ENCODE measurements around the gene SDHC.
"Not testable (repeated sequence)": the region's sequence is repeated elsewhere in the genome, so short reads cannot be mapped to it uniquely, and the experiment has no call there.

Gene SDHC

GRCh38 chr1:161390559-161390858 is 76.3 kb downstream of the SDHC start (continued):
- TF ChIP-seq ZNF223 (tag by site-specific recombination; IDR thresholded peaks at IDR 0.05) (no peak), PRDM10 (tag by site-specific recombination; IDR thresholded peaks at IDR 0.05) (0 out of 2 replicates have a peak, but pooled peaks have one; percentile 34), GLIS1 (tag by site-specific recombination; IDR thresholded peaks at IDR 0.05) (no peak), ZNF747 (tag by site-specific recombination; IDR thresholded peaks at IDR 0.05) (no peak), ZBTB17 (tag by site-specific recombination; IDR thresholded peaks at IDR 0.05) (0 out of 2 replicates have a peak, but pooled peaks have one; percentile 40), HIC1 (tag by site-specific recombination; IDR thresholded peaks at IDR 0.05) (no peak)

GRCh38 chr1:161391136-161391535 is 77.0 kb downstream of the SDHC start:
- H3K4me3 ChIP-seq (ENCODE audit: low read depth, low read length); H3K36me3 ChIP-seq (ENCODE audit: control insufficient read depth in 2 of 2, insufficient read depth in 1 of 2, low read length in 2 of 2); H3K4me1 ChIP-seq (ENCODE audit: control insufficient read depth, insufficient read depth, low read length); H3K27ac ChIP-seq (ENCODE audit: extremely low read depth, low read depth, low read length); POLR2A ChIA-PET; H3K9me3 ChIP-seq (ENCODE audit: control insufficient read depth, insufficient read depth, low read depth, low read length): not testable (repeated sequence)
- CTCF ChIA-PET: interaction anchor here (0.7 to 1.5 kb wide), 6 partner anchors 9 to 1351 kb away, joined by 3 to 11 read pairs (median 4); partner anchors contain the start of gene TOMM40L

- Histone ChIP-seq H3K4me3 (ENCODE audit: low read depth, low read length) (no peak overlapping the region), H3K9me3 (ENCODE audit: control insufficient read depth, insufficient read depth, low read depth, low read length) (no peaks in the 10 kb centered on the region), H3K36me3 (ENCODE audit: control insufficient read depth in 2 of 2, insufficient read depth in 1 of 2, low read length in 2 of 2) (no peaks in the 10 kb centered on the region; a peak in 1 of 3 replicates), H3K27ac (ENCODE audit: extremely low read depth, low read depth, low read length) (no peak overlapping the region), H3K4me1 (ENCODE audit: control insufficient read depth, insufficient read depth, low read length) (no peaks in the 10 kb centered on the region; the same call in 1 of the 2 replicates)
- CTCF ChIA-PET: interaction anchor here (0.7 to 1.5 kb wide), 6 partner anchors 9 to 1352 kb away, joined by 3 to 11 read pairs (median 4); partner anchors contain the start of gene TOMM40L
- POLR2A ChIA-PET: interaction anchor here (0.7 kb wide), 1 partner anchor 1136 kb away, joined by 5 read pairs; no protein-coding TSS in a partner anchor
- TF ChIP-seq ZNF174 (tag by site-specific recombination; IDR thresholded peaks at IDR 0.05) (no peak), SCRT2 (tag by site-specific recombination; IDR thresholded peaks at IDR 0.05) (no peak), ZNF658 (tag by site-specific recombination; IDR thresholded peaks at IDR 0.05) (no peak), ZNF121 (tag by site-specific recombination; IDR thresholded peaks at IDR 0.05) (peak; percentile 51; the same call in 1 of the 2 replicates), ZNF114 (tag by site-specific recombination; IDR thresholded peaks at IDR 0.05) (no peak), ZSCAN16 (tag by site-specific recombination; IDR thresholded peaks at IDR 0.05) (no peak), GLIS1 (tag by site-specific recombination; IDR thresholded peaks at IDR 0.05) (no peak), SP3 (tag by site-specific recombination; IDR thresholded peaks at IDR 0.05) (no peak)
Observed at GRCh38 chr1:161391611-161392010, 77.4 kb downstream of the SDHC start.

GRCh38 chr1:161393151-161393550 is 79.0 kb downstream of the SDHC start:
- CTCF ChIA-PET: interaction anchor here (0.6 to 1.3 kb wide), 5 partner anchors 10 to 712 kb away, joined by 3 to 6 read pairs (median 4); no protein-coding TSS in a partner anchor
- peak; percentile 34; the same call in 1 of the 2 replicates for TF ChIP-seq ZFHX2 (tag by site-specific recombination; conservative IDR thresholded peaks at IDR 0.05)
- no peak for TF ChIP-seq ZNF114 (tag by site-specific recombination; IDR thresholded peaks at IDR 0.05)
- no peak for TF ChIP-seq SALL2 (tag by site-specific recombination; IDR thresholded peaks at IDR 0.05; ENCODE audit: borderline replicate concordance)

GRCh38 chr1:161397038-161397437 is 82.9 kb downstream of the SDHC start:
- H3K27ac ChIP-seq (ENCODE audit: extremely low read depth, low read depth, low read length); CTCF ChIA-PET; H3K9me3 ChIP-seq (ENCODE audit: control insufficient read depth, insufficient read depth, low read depth, low read length); H3K4me3 ChIP-seq (ENCODE audit: low read depth, low read length); POLR2A ChIA-PET; H3K4me1 ChIP-seq (ENCODE audit: control insufficient read depth, insufficient read depth, low read length); H3K36me3 ChIP-seq (ENCODE audit: control insufficient read depth in 2 of 2, insufficient read depth in 1 of 2, low read length in 2 of 2): not testable (repeated sequence)

More at GRCh38 chr1:161393151-161393550, 79.0 kb downstream of the SDHC start:
- Histone ChIP-seq H3K9me3 (ENCODE audit: control insufficient read depth, insufficient read depth, low read depth, low read length) (no peaks in the 10 kb centered on the region), H3K27ac (ENCODE audit: extremely low read depth, low read depth, low read length) (no peak overlapping the region), H3K4me3 (ENCODE audit: low read depth, low read length) (no peak overlapping the region), H3K4me1 (ENCODE audit: control insufficient read depth, insufficient read depth, low read length) (no peaks in the 10 kb centered on the region; the same call in 1 of the 2 replicates), H3K36me3 (ENCODE audit: control insufficient read depth in 2 of 2, insufficient read depth in 1 of 2, low read length in 2 of 2) (no peaks in the 10 kb centered on the region; a peak in 1 of 3 replicates)
- POLR2A ChIA-PET: no interaction called here
